GM12872 (cell line): Measurements from ENCODE around the gene DEDD.

Experiments
- TF ChIP-seq, protein P1 (sequence below): IDR thresholded peaks from 3 replicates; pipeline ENCODE4 v1.5.1; 2011; ENCODE audit warnings: low read depth, mild to moderate bottlenecking, low read length, moderate library complexity; ENCODE audit not compliant: insufficient read depth

Gene DEDD

DNA sequence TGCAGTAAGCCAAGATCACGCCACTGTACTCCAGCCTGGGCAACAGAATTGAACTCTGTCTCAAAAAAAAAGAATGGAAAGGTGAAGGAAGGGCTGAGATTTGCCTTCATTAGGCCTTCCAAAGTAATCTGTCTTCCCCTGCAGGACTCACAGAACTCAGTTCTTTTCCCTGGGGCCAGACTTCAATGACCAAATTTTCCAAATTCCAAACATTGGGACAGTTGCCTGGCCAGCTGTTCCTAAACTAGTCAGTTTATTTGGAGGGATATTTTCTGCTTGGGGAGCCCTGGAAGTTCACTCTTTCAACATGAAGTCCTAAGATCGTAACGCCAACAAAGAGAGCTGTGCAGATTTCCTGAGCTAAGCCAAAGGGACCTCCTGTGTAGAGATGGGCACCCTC, 5.4 kb upstream of the DEDD start:
- TF ChIP-seq, protein P1, sequence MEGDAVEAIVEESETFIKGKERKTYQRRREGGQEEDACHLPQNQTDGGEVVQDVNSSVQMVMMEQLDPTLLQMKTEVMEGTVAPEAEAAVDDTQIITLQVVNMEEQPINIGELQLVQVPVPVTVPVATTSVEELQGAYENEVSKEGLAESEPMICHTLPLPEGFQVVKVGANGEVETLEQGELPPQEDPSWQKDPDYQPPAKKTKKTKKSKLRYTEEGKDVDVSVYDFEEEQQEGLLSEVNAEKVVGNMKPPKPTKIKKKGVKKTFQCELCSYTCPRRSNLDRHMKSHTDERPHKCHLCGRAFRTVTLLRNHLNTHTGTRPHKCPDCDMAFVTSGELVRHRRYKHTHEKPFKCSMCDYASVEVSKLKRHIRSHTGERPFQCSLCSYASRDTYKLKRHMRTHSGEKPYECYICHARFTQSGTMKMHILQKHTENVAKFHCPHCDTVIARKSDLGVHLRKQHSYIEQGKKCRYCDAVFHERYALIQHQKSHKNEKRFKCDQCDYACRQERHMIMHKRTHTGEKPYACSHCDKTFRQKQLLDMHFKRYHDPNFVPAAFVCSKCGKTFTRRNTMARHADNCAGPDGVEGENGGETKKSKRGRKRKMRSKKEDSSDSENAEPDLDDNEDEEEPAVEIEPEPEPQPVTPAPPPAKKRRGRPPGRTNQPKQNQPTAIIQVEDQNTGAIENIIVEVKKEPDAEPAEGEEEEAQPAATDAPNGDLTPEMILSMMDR = no peak

DNA sequence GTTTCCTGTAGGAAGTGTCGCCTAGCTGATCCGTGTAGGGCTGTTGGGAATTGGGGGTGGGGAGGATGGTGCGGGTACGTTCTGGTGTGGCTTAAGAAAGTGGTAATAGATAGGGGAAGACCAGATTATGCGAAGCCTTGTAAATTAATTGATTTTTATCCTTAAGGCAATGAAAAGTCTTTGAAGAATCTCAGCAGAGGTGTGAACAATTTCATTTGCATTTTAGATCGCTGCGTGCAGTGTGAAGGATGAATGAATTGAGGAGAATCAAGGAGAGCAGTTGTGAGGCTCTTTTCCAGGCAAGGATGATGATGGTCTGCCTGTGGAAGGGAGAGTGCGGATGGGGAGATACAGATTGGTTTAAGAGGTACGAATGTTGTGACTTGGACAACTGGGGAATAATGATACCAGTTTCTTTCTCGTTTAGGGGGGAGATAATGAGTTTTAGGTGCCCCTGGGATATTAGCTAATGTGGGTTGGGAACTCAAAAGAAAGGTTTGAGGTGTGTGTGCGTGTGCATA, 813 bp upstream of the DEDD start:
- TF ChIP-seq, protein P1 = no peak

DNA sequence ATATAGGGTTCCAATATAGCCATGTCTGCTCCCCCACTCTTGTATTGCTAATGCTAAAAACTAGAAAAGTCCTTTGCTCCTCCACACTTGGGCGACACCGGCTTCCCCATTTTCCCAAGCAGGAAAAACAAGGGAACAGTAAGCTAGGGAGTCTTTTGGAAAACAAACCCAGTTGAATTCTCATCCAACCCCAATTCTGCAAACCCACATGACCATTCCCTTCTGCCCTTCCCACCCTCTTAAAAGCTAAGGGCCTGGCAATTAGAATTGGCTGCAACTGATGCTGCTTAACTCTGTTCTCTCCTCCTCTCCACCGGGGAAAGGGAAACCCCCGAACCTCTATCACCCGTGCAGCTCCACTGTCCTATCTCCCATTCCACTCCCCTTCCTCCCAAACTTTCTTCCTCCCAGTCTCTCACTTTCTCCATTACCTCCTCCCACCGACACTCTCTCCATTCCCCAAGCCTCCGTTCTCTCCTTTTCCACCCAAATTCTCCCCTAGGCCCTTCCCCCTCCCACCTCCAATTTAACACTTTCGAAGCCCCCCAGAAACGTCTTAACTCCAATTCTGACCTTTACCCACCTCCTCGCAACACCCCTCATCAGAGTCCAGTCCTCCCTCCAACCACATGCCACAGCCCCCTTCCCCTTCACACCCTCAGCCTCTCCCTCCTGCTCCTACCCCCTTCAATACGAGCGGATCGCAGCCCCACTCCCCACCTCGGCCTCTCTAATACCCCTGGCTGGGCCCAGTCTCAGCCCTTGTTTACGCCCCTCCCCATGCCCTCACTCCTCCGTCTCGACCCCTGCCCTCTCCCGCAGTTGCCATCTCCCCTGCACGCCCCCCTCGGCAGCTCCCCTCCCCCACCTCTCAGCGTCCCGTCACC, 701 bp downstream of the DEDD start:
- TF ChIP-seq, protein P1 = no peak

DNA sequence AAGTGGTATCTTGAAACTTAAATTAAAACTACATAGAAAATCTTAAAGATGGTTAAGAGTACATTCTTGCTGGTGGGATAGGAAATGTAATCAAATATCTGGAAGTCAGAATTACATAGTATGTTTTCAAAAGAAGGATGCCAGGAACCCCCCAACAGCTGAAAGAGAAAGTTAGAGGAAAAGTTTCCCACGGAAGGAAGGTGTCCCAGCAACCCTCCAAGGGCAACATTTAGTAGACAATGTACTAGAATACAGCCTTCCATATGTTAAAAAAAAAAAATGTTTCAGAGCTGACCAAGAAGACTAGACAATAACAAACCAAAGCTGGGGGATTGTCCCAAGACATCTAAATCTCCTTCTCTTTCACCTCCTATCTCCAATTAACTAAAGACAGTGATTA, 2.2 kb downstream of the DEDD start:
- TF ChIP-seq, protein P1 = no peak

DNA sequence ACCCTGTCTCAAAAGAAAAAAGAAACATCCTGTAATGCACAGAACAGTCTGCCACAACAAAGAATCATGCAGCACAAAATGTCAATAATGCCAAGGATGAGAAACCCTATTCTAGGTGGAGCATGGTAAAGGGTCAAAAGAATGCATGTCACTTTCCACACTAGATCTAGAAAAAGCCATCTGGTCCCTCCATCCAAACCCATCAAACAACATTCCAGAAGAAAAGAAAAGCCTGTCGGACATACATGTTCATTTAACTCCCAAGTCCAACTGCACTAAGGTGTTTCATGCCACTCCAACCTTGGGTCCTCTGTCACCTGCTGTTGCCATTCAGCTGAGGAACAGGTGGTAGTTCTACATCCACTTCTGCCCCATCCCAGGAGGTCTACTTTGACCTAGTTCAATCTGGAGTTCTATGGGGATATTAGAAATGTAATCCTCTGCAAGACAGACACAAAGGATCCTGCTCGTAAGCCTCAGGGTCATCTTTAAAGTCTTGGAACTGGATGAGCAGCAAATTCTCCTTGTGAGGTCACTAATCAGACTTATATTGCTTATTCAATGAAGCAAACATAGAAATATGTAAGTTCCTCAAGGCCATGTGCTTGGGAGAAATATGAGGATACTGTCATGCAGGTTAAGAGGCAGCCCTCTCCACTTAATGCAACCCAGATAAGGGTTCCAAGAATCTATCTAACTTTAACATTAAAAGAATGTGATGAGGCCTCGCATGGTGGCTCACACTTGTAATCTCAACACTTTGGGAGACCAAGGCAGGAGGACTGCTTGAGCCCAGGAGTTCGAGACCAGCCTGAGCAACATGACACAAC, 3.7 kb downstream of the DEDD start:
- TF ChIP-seq, protein P1 = no peak

DNA sequence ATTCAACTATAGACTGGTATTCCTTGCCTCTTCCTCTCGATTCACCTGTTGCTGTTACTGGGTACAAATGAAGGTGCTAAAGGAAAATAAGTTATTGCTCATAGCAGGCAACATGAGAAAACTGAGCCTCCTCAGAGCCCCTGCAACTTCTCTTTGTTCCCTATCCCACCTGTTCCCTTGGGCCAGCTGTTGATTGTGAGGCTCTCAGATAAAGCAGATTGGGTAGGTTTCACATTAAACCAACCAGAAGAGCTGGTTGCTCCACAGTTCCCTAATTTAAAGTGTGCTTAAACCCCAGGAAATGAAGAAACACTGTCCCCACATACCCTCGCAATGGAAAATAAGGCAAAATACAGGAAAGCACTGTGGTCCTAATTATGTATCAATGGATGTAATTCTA, 4.8 kb downstream of the DEDD start:
- TF ChIP-seq, protein P1 = no peak

DNA sequence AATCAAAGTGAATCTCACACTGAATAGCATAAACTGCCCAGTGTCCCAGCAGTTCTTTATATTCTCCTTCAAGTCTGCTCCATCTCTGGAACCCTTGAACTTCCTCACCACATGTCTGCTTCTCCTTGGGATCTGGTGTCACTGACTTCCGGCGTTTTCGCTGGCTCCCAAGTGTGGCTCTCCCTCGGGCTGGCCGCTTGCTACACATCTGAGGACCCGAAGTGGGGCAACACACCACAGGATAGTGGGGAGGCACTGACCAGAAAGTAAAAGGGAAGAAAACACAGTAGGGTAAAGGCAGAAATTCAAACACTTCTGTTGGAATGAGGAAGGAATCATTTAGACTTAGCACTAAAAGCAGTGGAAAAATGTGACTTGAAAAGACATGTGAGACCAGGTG, 9.5 kb downstream of the DEDD start:
- TF ChIP-seq, protein P1 = no peak
